ENCODE measurements around the gene KRT15. TPM values are rescaled to one million over a fixed set of nuclear protein-coding genes. Genes with fewer than 3 reads are reported as not detected.

KRT15 gene
- total and polyA plus RNA-seq, 2 of the 8 experiments (the other 6 are each of a cell fraction or from before 2014, with no cell fraction given): 0.11 to 0.13 TPM

GRCh38 chr17:41511716-41512115 is 7.0 kb downstream of the KRT15 start (continued):
- no peak for TF ChIP-seq CTCF (IDR thresholded peaks at IDR 0.05; ENCODE audit: control extremely low read depth in 1 of 3, insufficient read depth in 1 of 3, low read depth in 1 of 3, low read length in 3 of 3)
- no peak for TF ChIP-seq GTF2F1 (IDR thresholded peaks at IDR 0.05; ENCODE audit: borderline replicate concordance, low read depth, low read length)
- no peak for TF ChIP-seq GABPA (IDR thresholded peaks at IDR 0.05; ENCODE audit: borderline replicate concordance, insufficient read depth, low read length)
- no peak for TF ChIP-seq SIRT6 (IDR thresholded peaks at IDR 0.05; ENCODE audit: low read length)
- no peak for TF ChIP-seq CBX5 (IDR thresholded peaks at IDR 0.05; ENCODE audit: low read depth, low read length)
- no peak for TF ChIP-seq KDM4A (IDR thresholded peaks at IDR 0.05; ENCODE audit: low read depth, low read length, severe bottlenecking)
